OCI-LY3 (cell line): Measurements from ENCODE around the gene OR2T5.
"Not testable (repeated sequence)": the region's sequence is repeated elsewhere in the genome, so short reads cannot be mapped to it uniquely, and the experiment has no call there.

Source experiments
- EZH2phosphoT487 ChIP-seq: fragments of 200-600 bp; shearing (Covaris generic); IDR thresholded peaks from 2 replicates; pipeline ENCODE4 v1.6.1; 2018; ENCODE audit warnings: antibody characterized with exemption, mixed run types, low read depth
- TF ChIP-seq, protein P1 (sequence below): fragments of 200-600, 300-600 bp; sonication (generic); IDR thresholded peaks from 2 replicates; pipeline ENCODE4 v1.5.1; 2014; ENCODE audit warnings: antibody characterized with exemption, low read length, low read depth

DNA sequence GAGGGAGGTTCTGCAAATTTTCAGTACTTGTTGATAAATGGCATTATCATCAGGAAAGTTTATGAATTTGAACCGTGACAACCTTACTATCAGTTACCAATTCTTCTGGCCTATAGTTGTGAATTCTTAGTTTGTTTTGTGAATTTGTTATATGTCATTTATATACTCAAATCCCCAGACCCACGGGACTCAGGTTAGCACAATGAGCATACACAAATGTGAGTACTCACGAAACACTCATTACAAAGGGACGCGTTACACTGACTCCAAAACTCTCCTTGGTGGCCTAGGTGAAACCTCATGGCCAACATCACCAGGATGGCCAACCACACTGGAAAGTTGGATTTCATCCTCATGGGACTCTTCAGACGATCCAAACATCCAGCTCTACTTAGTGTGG is at the start of gene OR2T5:
- TF ChIP-seq, protein P1, sequence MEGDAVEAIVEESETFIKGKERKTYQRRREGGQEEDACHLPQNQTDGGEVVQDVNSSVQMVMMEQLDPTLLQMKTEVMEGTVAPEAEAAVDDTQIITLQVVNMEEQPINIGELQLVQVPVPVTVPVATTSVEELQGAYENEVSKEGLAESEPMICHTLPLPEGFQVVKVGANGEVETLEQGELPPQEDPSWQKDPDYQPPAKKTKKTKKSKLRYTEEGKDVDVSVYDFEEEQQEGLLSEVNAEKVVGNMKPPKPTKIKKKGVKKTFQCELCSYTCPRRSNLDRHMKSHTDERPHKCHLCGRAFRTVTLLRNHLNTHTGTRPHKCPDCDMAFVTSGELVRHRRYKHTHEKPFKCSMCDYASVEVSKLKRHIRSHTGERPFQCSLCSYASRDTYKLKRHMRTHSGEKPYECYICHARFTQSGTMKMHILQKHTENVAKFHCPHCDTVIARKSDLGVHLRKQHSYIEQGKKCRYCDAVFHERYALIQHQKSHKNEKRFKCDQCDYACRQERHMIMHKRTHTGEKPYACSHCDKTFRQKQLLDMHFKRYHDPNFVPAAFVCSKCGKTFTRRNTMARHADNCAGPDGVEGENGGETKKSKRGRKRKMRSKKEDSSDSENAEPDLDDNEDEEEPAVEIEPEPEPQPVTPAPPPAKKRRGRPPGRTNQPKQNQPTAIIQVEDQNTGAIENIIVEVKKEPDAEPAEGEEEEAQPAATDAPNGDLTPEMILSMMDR: not testable (repeated sequence)
- not testable (repeated sequence) for TF ChIP-seq EZH2phosphoT487
